IMR-90 (cell line): Measurements from ENCODE around the gene LRRC26. TPM values are rescaled to one million over a fixed set of nuclear protein-coding genes. Genes with fewer than 3 reads are reported as not detected.

ENCODE experiments used
- ATAC-seq: fragments of 200-7000 bp; cut with Tn5 transposase; 2 replicates; pipeline ENCODE4 v1.9.1; 2020; ENCODE audit warnings: low read depth, mild to moderate bottlenecking, moderate library complexity
- BruUV-seq: library from RNA; stranded (reverse); fragments of 400-500 nt; replicated peaks from 2 replicates; lab custom pipeline; 2021; lab: Mats Ljungman, UMichigan
- CTCF ChIA-PET: fragments of 300-600 bp; formaldehyde crosslinking; extraction: SDS; loops from one replicate; lab custom pipeline; 2021; ENCODE audit warnings: antibody characterized with exemption; lab: Yijun Ruan, JAX
- POLR2A ChIA-PET: fragments of 300-600 bp; sonication (Branson Sonifier 250); formaldehyde crosslinking; loops from one replicate; lab custom pipeline; 2022; ENCODE audit warnings: antibody characterized with exemption; ENCODE audit not compliant: unreplicated experiment; lab: Charles Lee
- DNase-seq: peaks from one replicate; pipeline ENCODE4 v3.0.0; 2013
- H2AFZ ChIP-seq: replicated peaks from 2 replicates; pipeline ENCODE3; 2013; ENCODE audit warnings: low read length, mild to moderate bottlenecking; ENCODE audit not compliant: poor library complexity
- H2AK5ac ChIP-seq: 2 replicates; pipeline ENCODE4 v1.6.1; 2013; ENCODE audit warnings: low read depth, low read length, inconsistent platforms
- H2AK9ac ChIP-seq: replicated peaks from 2 replicates; pipeline ENCODE3; 2013; ENCODE audit warnings: mild to moderate bottlenecking, low read depth, low read length, moderate library complexity; ENCODE audit not compliant: poor library complexity
- H2BK120ac ChIP-seq: 2 replicates; pipeline ENCODE4 v1.6.1; 2013; ENCODE audit warnings: low read depth, low read length, inconsistent platforms
- H2BK15ac ChIP-seq: 3 replicates; pipeline ENCODE4 v1.6.1; 2013; ENCODE audit warnings: low read depth, low read length, inconsistent platforms
- H2BK20ac ChIP-seq: 2 replicates; pipeline ENCODE4 v1.6.1; 2013; ENCODE audit warnings: low read depth, mild to moderate bottlenecking, inconsistent platforms, low read length, moderate library complexity
- H2BK5ac ChIP-seq: 2 replicates; pipeline ENCODE4 v1.6.1; 2013; ENCODE audit warnings: mild to moderate bottlenecking, low read depth, low read length, inconsistent platforms; ENCODE audit not compliant: poor library complexity, severe bottlenecking
- H3K14ac ChIP-seq: replicated peaks from 2 replicates; pipeline ENCODE4 v1.6.1; 2013; ENCODE audit warnings: low read depth, low read length, inconsistent platforms
- H3K18ac ChIP-seq: 2 replicates; pipeline ENCODE4 v1.6.1; 2013; ENCODE audit warnings: low read depth, low read length, control low read depth
- H3K23ac ChIP-seq: 2 replicates; pipeline ENCODE4 v1.6.1; 2013; ENCODE audit warnings: low read depth, low read length, inconsistent platforms
- H3K27ac ChIP-seq: 2 replicates; pipeline ENCODE4 v1.5.1; 2013; ENCODE audit warnings: mild to moderate bottlenecking, control low read depth, low read length; ENCODE audit not compliant: insufficient read depth
- H3K27me3 ChIP-seq: 2 replicates; pipeline ENCODE4 v1.6.1; 2013; ENCODE audit warnings: low read length; ENCODE audit not compliant: control insufficient read depth, insufficient read depth
- H3K36me3 ChIP-seq: 2 replicates; pipeline ENCODE4 v1.6.1; 2013; ENCODE audit warnings: low read length, mixed read lengths; ENCODE audit not compliant: control insufficient read depth, insufficient read depth
- H3K4ac ChIP-seq: 2 replicates; pipeline ENCODE4 v1.6.1; 2013; ENCODE audit warnings: low read depth, low read length, inconsistent platforms
- H3K4me1 ChIP-seq: 2 replicates; pipeline ENCODE4 v1.6.1; 2013; ENCODE audit warnings: low read length, mixed read lengths; ENCODE audit not compliant: control insufficient read depth, insufficient read depth
- H3K4me2 ChIP-seq: 2 replicates; pipeline ENCODE4 v1.6.1; 2013; ENCODE audit warnings: low read depth, mild to moderate bottlenecking, control low read depth, low read length, moderate library complexity
- H3K4me3 ChIP-seq: 2 replicates; pipeline ENCODE4 v1.5.1; 2013; ENCODE audit warnings: low read depth, mild to moderate bottlenecking, control low read depth, low read length, moderate library complexity; ENCODE audit not compliant: insufficient read depth
- H3K56ac ChIP-seq: 2 replicates; pipeline ENCODE4 v1.6.1; 2013; ENCODE audit warnings: low read length, inconsistent platforms; ENCODE audit not compliant: insufficient read depth; ENCODE audit errors: extremely low read depth
- H3K79me1 ChIP-seq, 2 experiments: 2 replicates each; pipeline ENCODE4 v1.6.1; 2013; ENCODE audit warnings: low read length in 2 of 2, inconsistent platforms in 1 of 2, low read depth in 1 of 2
- H3K9ac ChIP-seq: 2 replicates; pipeline ENCODE4 v1.6.1; 2013; ENCODE audit warnings: low read depth, low read length, control low read depth
- H3K9me1 ChIP-seq: 2 replicates; pipeline ENCODE4 v1.6.1; 2013; ENCODE audit warnings: low read length, inconsistent platforms; ENCODE audit not compliant: insufficient read depth
- H3K9me3 ChIP-seq: 2 replicates; pipeline ENCODE4 v1.6.1; 2013; ENCODE audit warnings: low read length; ENCODE audit not compliant: control insufficient read depth, insufficient read depth
- H4K20me1 ChIP-seq: 2 replicates; pipeline ENCODE4 v1.6.1; 2013; ENCODE audit warnings: low read length, inconsistent platforms; ENCODE audit not compliant: insufficient read depth
- H4K5ac ChIP-seq: 2 replicates; pipeline ENCODE4 v1.6.1; 2013; ENCODE audit warnings: mild to moderate bottlenecking, low read depth, low read length, control low read depth
- H4K8ac ChIP-seq, 2 experiments: 2 replicates each; pipeline ENCODE4 v1.6.1; 2013; ENCODE audit warnings: low read depth in 2 of 2, low read length in 2 of 2, control low read depth in 1 of 2, inconsistent platforms in 1 of 2
- H4K91ac ChIP-seq: 2 replicates; pipeline ENCODE4 v1.6.1; 2013; ENCODE audit warnings: low read depth, low read length, inconsistent platforms; ENCODE audit not compliant: insufficient read depth
- BHLHE40 ChIP-seq: fragments of 150-350 bp; IDR thresholded peaks from 2 replicates; pipeline ENCODE4 v1.6.1; 2016; ENCODE audit warnings: mild to moderate bottlenecking, low read depth, low read length
- CEBPB ChIP-seq: IDR thresholded peaks from 2 replicates; pipeline ENCODE4 v1.6.1; 2012; ENCODE audit warnings: low read depth, low read length, improper control_type of control experiment
- CHD1 ChIP-seq: IDR thresholded peaks from 2 replicates; pipeline ENCODE4 v1.6.1; 2012; ENCODE audit warnings: low read depth, low read length, improper control_type of control experiment
- CTCF ChIP-seq: conservative IDR thresholded peaks from 2 replicates; pipeline ENCODE4 v1.5.1; 2012; ENCODE audit warnings: mild to moderate bottlenecking, low read depth, low read length, improper control_type of control experiment
- ELK1 ChIP-seq: fragments of 150-350 bp; IDR thresholded peaks from 2 replicates; pipeline ENCODE4 v1.6.1; 2016; ENCODE audit warnings: low read depth, mild to moderate bottlenecking, low read length, moderate library complexity, borderline replicate concordance
- MAZ ChIP-seq: IDR thresholded peaks from 2 replicates; pipeline ENCODE4 v1.6.1; 2012; ENCODE audit warnings: low read depth, mild to moderate bottlenecking, low read length, improper control_type of control experiment, moderate library complexity, borderline replicate concordance
- MXI1 ChIP-seq: IDR thresholded peaks from 2 replicates; pipeline ENCODE4 v1.6.1; 2012; ENCODE audit warnings: low read depth, mild to moderate bottlenecking, low read length, moderate library complexity, borderline replicate concordance
- NFE2L2 ChIP-seq: fragments of 150-350 bp; IDR thresholded peaks from 2 replicates; pipeline ENCODE4 v1.6.1; 2016; ENCODE audit warnings: low read depth, mild to moderate bottlenecking, low read length
- POLR2A ChIP-seq: IDR thresholded peaks from 2 replicates; pipeline ENCODE4 v1.6.1; 2012; ENCODE audit warnings: mild to moderate bottlenecking, low read depth, low read length
- RCOR1 ChIP-seq: IDR thresholded peaks from 2 replicates; pipeline ENCODE4 v1.6.1; 2012; ENCODE audit warnings: mild to moderate bottlenecking, low read length, improper control_type of control experiment; ENCODE audit not compliant: insufficient replicate concordance
- SMC3 ChIP-seq: fragments of 150-350 bp; IDR thresholded peaks from 2 replicates; pipeline ENCODE4 v1.6.1; 2016; ENCODE audit warnings: low read depth, mild to moderate bottlenecking, antibody characterized with exemption, low read length, moderate library complexity
- USF2 ChIP-seq: fragments of 150-350 bp; IDR thresholded peaks from 2 replicates; pipeline ENCODE4 v1.6.1; 2017; ENCODE audit warnings: mild to moderate bottlenecking, antibody characterized with exemption, low read length, low read depth
- WGBS, 2 experiments: methylation state at CpG; one replicate each; pipeline versions ENCODE4 v1.1.5 to v1.1.7; 2013; ENCODE audit warnings: missing lambda C conversion rate in 2 of 2; ENCODE audit not compliant: insufficient read length in 1 of 2; ENCODE audit errors: extremely low coverage in 2 of 2; 5-methylcytosine and 5-hydroxymethylcytosine counted together
- dilution Hi-C: fragments of 300-500 bp; cut with HindIII; formaldehyde crosslinking; loops from one replicate; pipeline ENCODE4 v1.14.3; 2018; ENCODE audit warnings: low sequenced_read_pairs; ENCODE audit not compliant: unreplicated experiment
- in situ Hi-C: fragments of 300-500 bp; cut with MboI; formaldehyde crosslinking; loops from 3 replicates; pipeline ENCODE4 v1.14.3; 2019; ENCODE audit warnings: low sequenced_read_pairs, inconsistent platforms, mixed read lengths
- intact Hi-C: fragments of 100-400 bp; cut with micrococcal nuclease; formaldehyde crosslinking; loops from 2 replicates; pipeline ENCODE4 v1.10.0; 2022
- polyA plus RNA-seq, 3 experiments: library from polyadenylated mRNA; depleted of rRNA; stranded (reverse); fragments of >200 nt; gene quantifications; 2 replicates each; pipeline ENCODE4 v1.2.3, GENCODE V29; 2012; ENCODE audit warnings: low replicate concordance in 1 of 3
- total RNA-seq: library from RNA; depleted of rRNA; stranded (reverse); fragments of >200 nt; gene quantifications from 2 replicates; pipeline ENCODE4 v1.2.3, GENCODE V29; 2012

LRRC26 gene
- total and polyA plus RNA-seq, 2 of the 4 experiments (the other 2 are of a cell fraction) = not detected

GRCh38 chr9:137191245-137191644, 21.4 kb upstream of the LRRC26 start:
- H2AK5ac ChIP-seq = no peak overlapping the region
- POLR2A ChIA-PET = no interaction called here
- peaks cover 31% of the 10 kb centered on the region for H3K36me3 ChIP-seq
- WGBS, 2 experiments = 100% methylated on average over 1 of the region's 3 CpGs; no CpG with 5 or more reads in 1 of the 2 experiments
- in situ Hi-C loops (no loop called here), dilution Hi-C loops (no loop called here), intact Hi-C loops (no loop called here)
- no peak overlapping the region for H2AFZ ChIP-seq
- H3K23ac ChIP-seq = no peak overlapping the region
- no peak overlapping the region for H3K9ac ChIP-seq
- H4K91ac ChIP-seq = no peak overlapping the region
- H3K9me3 ChIP-seq = no peaks in the 10 kb centered on the region
- no peaks in the 10 kb centered on the region for H3K27me3 ChIP-seq
- CTCF ChIA-PET = no interaction called here
- no peaks in the 10 kb centered on the region for H3K9me1 ChIP-seq
- DNase-seq (no peak), ATAC-seq (no peak)
- peaks cover 5 to 74% of the 10 kb centered on the region in 2 experiments for H3K79me1 ChIP-seq
- no peak overlapping the region for H2BK20ac ChIP-seq
- no peak overlapping the region for H2BK120ac ChIP-seq
- peaks cover 16% of the 10 kb centered on the region for H3K4me1 ChIP-seq
- no peak overlapping the region for H3K18ac ChIP-seq
- no peak overlapping the region for H3K27ac ChIP-seq
- no peak overlapping the region for H3K4ac ChIP-seq
- no peak overlapping the region for H4K8ac ChIP-seq
- H2BK15ac ChIP-seq = no peak overlapping the region
- no peak overlapping the region for H4K5ac ChIP-seq
- BruUV-seq = no TSS peak
- H4K20me1 ChIP-seq = peaks cover 34% of the 10 kb centered on the region
- H3K56ac ChIP-seq = no peak overlapping the region
- H2BK5ac ChIP-seq = no peak overlapping the region
- no peak overlapping the region for H3K4me3 ChIP-seq
- H3K14ac ChIP-seq = no peak overlapping the region
- no peak overlapping the region for H2AK9ac ChIP-seq
- H3K4me2 ChIP-seq = no peak overlapping the region
- TF ChIP-seq CHD1 (no peak), BHLHE40 (no peak), CEBPB (no peak), NFE2L2 (no peak), RCOR1 (no peak), CTCF (no peak), ELK1 (no peak), SMC3 (no peak), USF2 (no peak), POLR2A (no peak), MAZ (no peak), MXI1 (no peak)
